ENCODE data around the gene ALDH1L2. TPM values are rescaled to one million over a fixed set of nuclear protein-coding genes. Genes with fewer than 3 reads are reported as not detected.

ALDH1L2 gene
- total and polyA plus RNA-seq, 4 donors, result 0.03 to 0.25 (median 0.15) TPM

- H3K4me1 ChIP-seq (ENCODE audit: control insufficient read depth in 4 of 4, insufficient read depth in 4 of 4, low read length in 3 of 4), result no peaks in the 10 kb centered on the region
- no peaks in the 10 kb centered on the region for H3K27me3 ChIP-seq (ENCODE audit: control insufficient read depth in 4 of 4, insufficient read depth in 4 of 4, low read length in 3 of 4)
- WGBS, result 95% methylated on average over 3 of the region's 3 CpGs
- H3K27ac ChIP-seq (ENCODE audit: low read depth in 1 of 2, low read length in 2 of 2), result no peak overlapping the region
- H3K9me3 ChIP-seq (ENCODE audit: control insufficient read depth in 4 of 4, low read length in 3 of 4), result no peaks in the 10 kb centered on the region
- DNase-seq (ENCODE audit: low spot score), result no peak
- H3K4me3 ChIP-seq (ENCODE audit: low read depth in 1 of 3, low read length in 3 of 3), result no peak overlapping the region
- no peak overlapping the region for H3K9ac ChIP-seq (ENCODE audit: low read depth in 1 of 2, low read length in 2 of 2)
- TF ChIP-seq SP1 (IDR thresholded peaks at IDR 0.05), result no peak
- TF ChIP-seq ZBTB33 (IDR thresholded peaks at IDR 0.05), result no peak
- TF ChIP-seq EGR1 (IDR thresholded peaks at IDR 0.05; ENCODE audit: low read depth in 2 of 2), result no peak
- TF ChIP-seq YY1 (IDR thresholded peaks at IDR 0.05), result no peak
- TF ChIP-seq JUND (IDR thresholded peaks at IDR 0.05), result no peak
- no peak for TF ChIP-seq RXRA (IDR thresholded peaks at IDR 0.05)
- no peak for TF ChIP-seq FOXA2 (IDR thresholded peaks at IDR 0.05)
- no peak for TF ChIP-seq REST (IDR thresholded peaks at IDR 0.05)
- no peak for TF ChIP-seq RAD21 (IDR thresholded peaks at IDR 0.05)
- TF ChIP-seq TAF1 (conservative IDR thresholded peaks at IDR 0.05), result no peak
- H3K36me3 ChIP-seq (ENCODE audit: control insufficient read depth in 4 of 4, insufficient read depth in 3 of 4, low read depth in 1 of 4, low read length in 3 of 4), result no peaks in the 10 kb centered on the region
Observed at GRCh38 chr12:105076913-105077312, 7.3 kb downstream of the ALDH1L2 start.

- Histone ChIP-seq H3K4me1 (ENCODE audit: control insufficient read depth in 4 of 4, insufficient read depth in 4 of 4, low read length in 3 of 4) (no peaks in the 10 kb centered on the region), H3K9me3 (ENCODE audit: control insufficient read depth in 4 of 4, low read length in 3 of 4) (no peaks in the 10 kb centered on the region), H3K36me3 (ENCODE audit: control insufficient read depth in 4 of 4, insufficient read depth in 3 of 4, low read depth in 1 of 4, low read length in 3 of 4) (no peaks in the 10 kb centered on the region), H3K4me3 (ENCODE audit: low read depth in 1 of 3, low read length in 3 of 3) (no peak overlapping the region), H3K27me3 (ENCODE audit: control insufficient read depth in 4 of 4, insufficient read depth in 4 of 4, low read length in 3 of 4) (no peaks in the 10 kb centered on the region), H3K9ac (ENCODE audit: low read depth in 1 of 2, low read length in 2 of 2) (no peak overlapping the region), H3K27ac (ENCODE audit: low read depth in 1 of 2, low read length in 2 of 2) (no peak overlapping the region)
- 95% methylated on average over 1 of the region's 1 CpG for WGBS
- no peak for TF ChIP-seq GABPA (IDR thresholded peaks at IDR 0.05 in 1 of 2, conservative IDR thresholded peaks at IDR 0.05 in 1 of 2)
- no peak for TF ChIP-seq ATF3 (IDR thresholded peaks at IDR 0.05)
- no peak for TF ChIP-seq EGR1 (IDR thresholded peaks at IDR 0.05; ENCODE audit: low read depth in 2 of 2)
- no peak for TF ChIP-seq JUND (IDR thresholded peaks at IDR 0.05)
- no peak for TF ChIP-seq REST (IDR thresholded peaks at IDR 0.05)
- no peak for TF ChIP-seq MAX (IDR thresholded peaks at IDR 0.05)
- no peak for TF ChIP-seq YY1 (IDR thresholded peaks at IDR 0.05)
- TF ChIP-seq TAF1 (conservative IDR thresholded peaks at IDR 0.05), result no peak
- TF ChIP-seq SP1 (IDR thresholded peaks at IDR 0.05), result no peak
- no peak for DNase-seq (ENCODE audit: low spot score)
Observed at GRCh38 chr12:105076098-105076497, 8.2 kb downstream of the ALDH1L2 start.
